ENCODE results near the gene PTPRM. TPM values are rescaled to one million over a fixed set of nuclear protein-coding genes. Genes with fewer than 3 reads are reported as not detected.

Gene PTPRM
- polyA plus RNA-seq, 3 donors = 0.04 to 2.1 (median 0.66) TPM

- peaks cover 0 to 6% (median 2%) of the 10 kb centered on the region in 7 donors for H3K9me3 Mint-ChIP-seq
- Histone ChIP-seq H3K9me3 (replicated peaks in 1 of 2; ENCODE audit: control insufficient read depth in 1 of 2, insufficient read depth in 1 of 2, low read length in 2 of 2) (peaks cover 0 to 7% of the 10 kb centered on the region in 2 donors), H4K20me1 (ENCODE audit: insufficient read depth, low read length) (no peaks in the 10 kb centered on the region), H3K4me3 (replicated peaks in 1 of 3; ENCODE audit: low read depth in 2 of 3, low read length in 3 of 3) (no peak overlapping the region), H3K79me2 (ENCODE audit: insufficient read depth, low read length) (no peaks in the 10 kb centered on the region), H2AFZ (ENCODE audit: insufficient read depth, low read depth, low read length, poor library complexity, severe bottlenecking) (no peak overlapping the region), H3K27ac (ENCODE audit: low read depth in 1 of 2, low read length in 2 of 2) (no peak overlapping the region), H3K27me3 (ENCODE audit: control insufficient read depth in 2 of 2, insufficient read depth in 2 of 2, low read length in 2 of 2) (no peaks in the 10 kb centered on the region), H3K9ac (ENCODE audit: insufficient read depth, low read length, poor library complexity, severe bottlenecking) (no peak overlapping the region), H3K4me1 (ENCODE audit: control insufficient read depth in 1 of 2, insufficient read depth in 2 of 2, low read length in 2 of 2) (no peaks in the 10 kb centered on the region), H3K36me3 (replicated peaks in 1 of 2; ENCODE audit: control insufficient read depth in 1 of 2, insufficient read depth in 2 of 2, low read length in 2 of 2) (no peaks in the 10 kb centered on the region), H3K4me2 (replicated peaks; ENCODE audit: extremely low read depth, low read length, poor library complexity, severe bottlenecking) (no peak overlapping the region)
- TF ChIP-seq CTCF (IDR thresholded peaks at IDR 0.05) = no peak
- intact Hi-C loops (cut with micrococcal nuclease) = no loop called here
- DNase-seq = no peak
- no peaks in the 10 kb centered on the region for H3K4me1 Mint-ChIP-seq
- peaks cover 0 to 3% (median 0%) of the 10 kb centered on the region in 3 donors for H3K27me3 Mint-ChIP-seq (ENCODE audit: low read depth in 3 of 3)
- no peak overlapping the region for H3K27ac Mint-ChIP-seq
- no peaks in the 10 kb centered on the region for H3K36me3 Mint-ChIP-seq
- H3K4me3 Mint-ChIP-seq = no peak overlapping the region
- no CpG with 5 or more reads among the region's 3 CpGs for WGBS (ENCODE audit: insufficient coverage)
Measured at GRCh38 chr18:8290435-8290834, 723.3 kb downstream of the PTPRM start.

GRCh38 chr18:8290913-8291312 lies 723.8 kb downstream of the PTPRM start:
- H3K9me3 Mint-ChIP-seq = peaks cover 0 to 6% (median 2%) of the 10 kb centered on the region in 7 donors
- Histone ChIP-seq H4K20me1 (ENCODE audit: insufficient read depth, low read length) (no peaks in the 10 kb centered on the region), H3K4me3 (replicated peaks in 1 of 3; ENCODE audit: low read depth in 2 of 3, low read length in 3 of 3) (no peak overlapping the region), H3K9ac (ENCODE audit: insufficient read depth, low read length, poor library complexity, severe bottlenecking) (no peak overlapping the region), H2AFZ (ENCODE audit: insufficient read depth, low read depth, low read length, poor library complexity, severe bottlenecking) (no peak overlapping the region), H3K27me3 (ENCODE audit: control insufficient read depth in 2 of 2, insufficient read depth in 2 of 2, low read length in 2 of 2) (no peaks in the 10 kb centered on the region), H3K4me2 (replicated peaks; ENCODE audit: extremely low read depth, low read length, poor library complexity, severe bottlenecking) (no peak overlapping the region), H3K36me3 (replicated peaks in 1 of 2; ENCODE audit: control insufficient read depth in 1 of 2, insufficient read depth in 2 of 2, low read length in 2 of 2) (no peaks in the 10 kb centered on the region), H3K79me2 (ENCODE audit: insufficient read depth, low read length) (no peaks in the 10 kb centered on the region), H3K27ac (ENCODE audit: low read depth in 1 of 2, low read length in 2 of 2) (no peak overlapping the region), H3K9me3 (replicated peaks in 1 of 2; ENCODE audit: control insufficient read depth in 1 of 2, insufficient read depth in 1 of 2, low read length in 2 of 2) (peaks cover 0 to 7% of the 10 kb centered on the region in 2 donors), H3K4me1 (ENCODE audit: control insufficient read depth in 1 of 2, insufficient read depth in 2 of 2, low read length in 2 of 2) (no peaks in the 10 kb centered on the region)
- no peak overlapping the region for H3K4me3 Mint-ChIP-seq
- no peaks in the 10 kb centered on the region for H3K4me1 Mint-ChIP-seq
- no peaks in the 10 kb centered on the region for H3K36me3 Mint-ChIP-seq
- H3K27ac Mint-ChIP-seq = no peak overlapping the region
- no peak for DNase-seq
- TF ChIP-seq CTCF (IDR thresholded peaks at IDR 0.05) = no peak
- WGBS (ENCODE audit: insufficient coverage) = no CpG with 5 or more reads among the region's 1 CpG
- intact Hi-C loops (cut with micrococcal nuclease) = no loop called here
- H3K27me3 Mint-ChIP-seq (ENCODE audit: low read depth in 3 of 3) = peaks cover 0 to 2% (median 0%) of the 10 kb centered on the region in 3 donors
